HepG2 (cell line): ENCODE results near the gene RRM2. TPM values are rescaled to one million over a fixed set of nuclear protein-coding genes. Genes with fewer than 3 reads are reported as not detected.

Source experiments
- ATF1 ChIP-seq: IDR thresholded peaks from 2 replicates; pipeline ENCODE4 v1.6.1; 2016; ENCODE audit warnings: mild to moderate bottlenecking, control low read depth
- FLYWCH1 ChIP-seq: sonication (generic); formaldehyde crosslinking; IDR thresholded peaks from 2 replicates; pipeline ENCODE4 v1.8.1; 2023; ENCODE audit warnings: mild to moderate bottlenecking, missing genetic modification reagents
- IKZF1 ChIP-seq: fragments of 450-650 bp; IDR thresholded peaks from 2 replicates; pipeline ENCODE4 v1.7.1; 2016
- KMT2B ChIP-seq: IDR thresholded peaks from 2 replicates; pipeline ENCODE4 v1.6.1; 2016; ENCODE audit warnings: missing genetic modification reagents, missing compliant biosample characterization
- NAIF1 ChIP-seq: sonication (generic); formaldehyde crosslinking; IDR thresholded peaks from 2 replicates; pipeline ENCODE4 v1.5.0; 2020; ENCODE audit warnings: mild to moderate bottlenecking, missing genetic modification reagents, borderline replicate concordance
- RAD21 ChIP-seq: fragments of 450-650 bp; formaldehyde crosslinking; IDR thresholded peaks from 2 replicates; pipeline ENCODE4 v1.5.0; 2020; ENCODE audit warnings: mild to moderate bottlenecking
- SMAD9 ChIP-seq: sonication (generic); formaldehyde crosslinking; IDR thresholded peaks from 2 replicates; pipeline ENCODE4 v1.5.1; 2020; ENCODE audit warnings: mild to moderate bottlenecking, missing genetic modification reagents
- SRF ChIP-seq: IDR thresholded peaks from 2 replicates; pipeline ENCODE4 v1.6.1; 2011; ENCODE audit warnings: mild to moderate bottlenecking, low read depth, low read length, moderate library complexity
- TBX2 ChIP-seq: sonication (generic); formaldehyde crosslinking; IDR thresholded peaks from 2 replicates; pipeline ENCODE4 v1.5.0; 2020; ENCODE audit warnings: missing genetic modification reagents, mild to moderate bottlenecking, borderline replicate concordance
- ZMYM4 ChIP-seq: sonication (generic); formaldehyde crosslinking; IDR thresholded peaks from 2 replicates; pipeline ENCODE4 v1.8.1; 2023; ENCODE audit warnings: mild to moderate bottlenecking, missing genetic modification reagents
- ZNF253 ChIP-seq: sonication (generic); formaldehyde crosslinking; IDR thresholded peaks from 2 replicates; pipeline ENCODE4 v1.8.0; 2022; ENCODE audit warnings: mild to moderate bottlenecking, missing genetic modification reagents, borderline replicate concordance
- ZNF549 ChIP-seq: sonication (generic); formaldehyde crosslinking; IDR thresholded peaks from 2 replicates; pipeline ENCODE4 v1.5.0; 2020; ENCODE audit warnings: missing genetic modification reagents
- ZNF564 ChIP-seq: sonication (generic); formaldehyde crosslinking; IDR thresholded peaks from 2 replicates; pipeline ENCODE4 v1.8.1; 2023; ENCODE audit warnings: mild to moderate bottlenecking, missing genetic modification reagents
- ZNF598 ChIP-seq: sonication (generic); formaldehyde crosslinking; IDR thresholded peaks from 2 replicates; pipeline ENCODE4 v1.5.1; 2020; ENCODE audit warnings: mild to moderate bottlenecking, missing genetic modification reagents, borderline replicate concordance
- polyA plus RNA-seq, 8 experiments: library from polyadenylated mRNA; depleted of rRNA in 3 of 8; stranded (reverse) in 7 of 8; unstranded in 1 of 8; fragments of >200 nt; fragmentation: Illumina TruSeq in 4 of 8; extraction: Trizol in 4 of 8; gene quantifications; 2 replicates each; pipeline versions ENCODE4 v1.2.1 to v1.2.3, GENCODE V29; 2011 to 2016; ENCODE audit warnings: low read depth in 4 of 8, missing spikeins in 1 of 8, mixed read lengths in 1 of 8; ENCODE audit not compliant: insufficient read depth in 1 of 8
- total RNA-seq, 5 experiments: library from RNA; depleted of rRNA; stranded (reverse); fragments of >200 nt; fragmentation: Illumina TruSeq; extraction: Trizol; gene quantifications; 2 replicates each; pipeline ENCODE4 v1.2.3, GENCODE V29; 2016; ENCODE audit warnings: low read depth in 1 of 5
- TF ChIP-seq, protein P1 (sequence below): sonication (generic); formaldehyde crosslinking; IDR thresholded peaks from 2 replicates; pipeline ENCODE4 v1.4.0; 2020; ENCODE audit warnings: mild to moderate bottlenecking, missing genetic modification reagents
- TF ChIP-seq, protein P2 (sequence below): sonication (generic); formaldehyde crosslinking; IDR thresholded peaks from 2 replicates; pipeline ENCODE4 v1.5.0; 2020; ENCODE audit warnings: missing genetic modification reagents
- TF ChIP-seq, protein P3 (sequence below): sonication (generic); formaldehyde crosslinking; IDR thresholded peaks from 2 replicates; pipeline ENCODE4 v1.5.0; 2020; ENCODE audit warnings: mild to moderate bottlenecking, missing genetic modification reagents
- TF ChIP-seq, protein P4 (sequence below): sonication (generic); formaldehyde crosslinking; IDR thresholded peaks from 2 replicates; pipeline ENCODE4 v1.8.0; 2022; ENCODE audit warnings: missing genetic modification reagents, mild to moderate bottlenecking, borderline replicate concordance
- TF ChIP-seq, protein P5 (sequence below): sonication (generic); formaldehyde crosslinking; IDR thresholded peaks from 2 replicates; pipeline ENCODE4 v1.8.1; 2022; ENCODE audit warnings: mild to moderate bottlenecking, missing genetic modification reagents

RRM2 gene
- total and polyA plus RNA-seq, 2 of the 13 experiments (the other 11 are each of a cell fraction or from before 2014, with no cell fraction given) = 31.3 to 150 TPM

DNA sequence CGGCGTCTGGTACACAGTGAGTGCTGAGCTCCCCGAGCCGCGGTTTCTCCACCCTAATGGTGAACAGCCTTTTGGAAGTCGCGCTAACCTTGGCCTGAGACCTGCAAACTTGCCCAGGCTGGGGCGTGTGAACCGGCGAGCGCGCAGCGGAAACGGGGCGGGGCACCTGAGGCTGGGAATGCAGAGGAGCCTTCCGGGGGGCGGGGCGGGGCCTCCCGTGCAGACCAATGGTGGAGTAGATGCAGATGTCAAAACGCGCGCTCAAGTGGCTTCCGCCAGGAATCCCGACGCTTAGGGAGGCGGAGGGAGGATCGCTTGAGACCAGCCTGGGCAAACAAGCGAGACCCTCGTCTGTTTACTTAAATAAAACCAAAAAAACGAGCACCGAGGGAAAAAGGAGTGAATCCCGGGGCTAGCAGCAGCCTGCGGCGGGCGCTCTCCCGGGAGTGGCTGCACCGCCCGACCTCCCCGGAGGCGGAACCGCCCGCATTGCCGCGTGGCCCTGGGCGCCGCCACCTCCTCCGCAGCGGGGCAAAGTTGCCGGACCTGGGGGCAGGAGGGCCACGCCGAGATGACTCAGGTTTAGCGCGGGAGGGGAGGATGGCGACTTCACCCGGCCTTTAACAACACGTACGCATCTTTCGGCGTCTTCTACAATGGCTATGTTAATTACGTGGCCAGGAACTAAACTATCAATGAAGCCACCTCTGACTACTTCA is 2.2 kb upstream of the RRM2 start (continued):
- TF ChIP-seq, protein P1, sequence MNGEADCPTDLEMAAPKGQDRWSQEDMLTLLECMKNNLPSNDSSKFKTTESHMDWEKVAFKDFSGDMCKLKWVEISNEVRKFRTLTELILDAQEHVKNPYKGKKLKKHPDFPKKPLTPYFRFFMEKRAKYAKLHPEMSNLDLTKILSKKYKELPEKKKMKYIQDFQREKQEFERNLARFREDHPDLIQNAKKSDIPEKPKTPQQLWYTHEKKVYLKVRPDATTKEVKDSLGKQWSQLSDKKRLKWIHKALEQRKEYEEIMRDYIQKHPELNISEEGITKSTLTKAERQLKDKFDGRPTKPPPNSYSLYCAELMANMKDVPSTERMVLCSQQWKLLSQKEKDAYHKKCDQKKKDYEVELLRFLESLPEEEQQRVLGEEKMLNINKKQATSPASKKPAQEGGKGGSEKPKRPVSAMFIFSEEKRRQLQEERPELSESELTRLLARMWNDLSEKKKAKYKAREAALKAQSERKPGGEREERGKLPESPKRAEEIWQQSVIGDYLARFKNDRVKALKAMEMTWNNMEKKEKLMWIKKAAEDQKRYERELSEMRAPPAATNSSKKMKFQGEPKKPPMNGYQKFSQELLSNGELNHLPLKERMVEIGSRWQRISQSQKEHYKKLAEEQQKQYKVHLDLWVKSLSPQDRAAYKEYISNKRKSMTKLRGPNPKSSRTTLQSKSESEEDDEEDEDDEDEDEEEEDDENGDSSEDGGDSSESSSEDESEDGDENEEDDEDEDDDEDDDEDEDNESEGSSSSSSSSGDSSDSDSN (CRISPR knock-in tag) = peak; percentile 96
- TF ChIP-seq, protein P2, sequence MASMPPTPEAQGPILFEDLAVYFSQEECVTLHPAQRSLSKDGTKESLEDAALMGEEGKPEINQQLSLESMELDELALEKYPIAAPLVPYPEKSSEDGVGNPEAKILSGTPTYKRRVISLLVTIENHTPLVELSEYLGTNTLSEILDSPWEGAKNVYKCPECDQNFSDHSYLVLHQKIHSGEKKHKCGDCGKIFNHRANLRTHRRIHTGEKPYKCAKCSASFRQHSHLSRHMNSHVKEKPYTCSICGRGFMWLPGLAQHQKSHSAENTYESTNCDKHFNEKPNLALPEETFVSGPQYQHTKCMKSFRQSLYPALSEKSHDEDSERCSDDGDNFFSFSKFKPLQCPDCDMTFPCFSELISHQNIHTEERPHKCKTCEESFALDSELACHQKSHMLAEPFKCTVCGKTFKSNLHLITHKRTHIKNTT (CRISPR knock-in tag) = no peak
- TF ChIP-seq ZNF564 (CRISPR knock-in tag) = peak; percentile 88
- TF ChIP-seq, protein P3, sequence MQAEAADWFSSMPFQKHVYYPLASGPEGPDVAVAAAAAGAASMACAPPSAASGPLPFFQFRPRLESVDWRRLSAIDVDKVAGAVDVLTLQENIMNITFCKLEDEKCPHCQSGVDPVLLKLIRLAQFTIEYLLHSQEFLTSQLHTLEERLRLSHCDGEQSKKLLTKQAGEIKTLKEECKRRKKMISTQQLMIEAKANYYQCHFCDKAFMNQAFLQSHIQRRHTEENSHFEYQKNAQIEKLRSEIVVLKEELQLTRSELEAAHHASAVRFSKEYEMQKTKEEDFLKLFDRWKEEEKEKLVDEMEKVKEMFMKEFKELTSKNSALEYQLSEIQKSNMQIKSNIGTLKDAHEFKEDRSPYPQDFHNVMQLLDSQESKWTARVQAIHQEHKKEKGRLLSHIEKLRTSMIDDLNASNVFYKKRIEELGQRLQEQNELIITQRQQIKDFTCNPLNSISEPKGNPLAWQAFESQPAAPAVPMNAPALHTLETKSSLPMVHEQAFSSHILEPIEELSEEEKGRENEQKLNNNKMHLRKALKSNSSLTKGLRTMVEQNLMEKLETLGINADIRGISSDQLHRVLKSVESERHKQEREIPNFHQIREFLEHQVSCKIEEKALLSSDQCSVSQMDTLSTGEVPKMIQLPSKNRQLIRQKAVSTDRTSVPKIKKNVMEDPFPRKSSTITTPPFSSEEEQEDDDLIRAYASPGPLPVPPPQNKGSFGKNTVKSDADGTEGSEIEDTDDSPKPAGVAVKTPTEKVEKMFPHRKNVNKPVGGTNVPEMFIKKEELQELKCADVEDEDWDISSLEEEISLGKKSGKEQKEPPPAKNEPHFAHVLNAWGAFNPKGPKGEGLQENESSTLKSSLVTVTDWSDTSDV (CRISPR knock-in tag) = 0 out of 2 replicates have a peak, but pooled peaks have one; percentile 43
- TF ChIP-seq ZNF253 (CRISPR knock-in tag) = no peak
- TF ChIP-seq ATF1 (CRISPR knock-in tag) = no peak; the same call in 1 of the 2 replicates
- TF ChIP-seq SRF = no peak
- peak; percentile 68; the same call in 1 of the 2 replicates for TF ChIP-seq ZNF549 (CRISPR knock-in tag)
- TF ChIP-seq FLYWCH1 (CRISPR knock-in tag) = peak; percentile 53; the same call in 1 of the 2 replicates
- TF ChIP-seq IKZF1 = no peak
- peak; percentile 71 for TF ChIP-seq ZMYM4
- peak; percentile 92; the same call in 1 of the 2 replicates for TF ChIP-seq TBX2 (CRISPR knock-in tag)
- TF ChIP-seq, protein P4, sequence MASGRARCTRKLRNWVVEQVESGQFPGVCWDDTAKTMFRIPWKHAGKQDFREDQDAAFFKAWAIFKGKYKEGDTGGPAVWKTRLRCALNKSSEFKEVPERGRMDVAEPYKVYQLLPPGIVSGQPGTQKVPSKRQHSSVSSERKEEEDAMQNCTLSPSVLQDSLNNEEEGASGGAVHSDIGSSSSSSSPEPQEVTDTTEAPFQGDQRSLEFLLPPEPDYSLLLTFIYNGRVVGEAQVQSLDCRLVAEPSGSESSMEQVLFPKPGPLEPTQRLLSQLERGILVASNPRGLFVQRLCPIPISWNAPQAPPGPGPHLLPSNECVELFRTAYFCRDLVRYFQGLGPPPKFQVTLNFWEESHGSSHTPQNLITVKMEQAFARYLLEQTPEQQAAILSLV = peak; percentile 83; the same call in 1 of the 2 replicates
- peak; percentile 62 for TF ChIP-seq RAD21
- TF ChIP-seq SMAD9 (CRISPR knock-in tag) = no peak
- peak; percentile 95; the same call in 1 of the 2 replicates for TF ChIP-seq NAIF1
- TF ChIP-seq ZNF598 = peak; percentile 58; the same call in 1 of the 2 replicates
- TF ChIP-seq, protein P5, sequence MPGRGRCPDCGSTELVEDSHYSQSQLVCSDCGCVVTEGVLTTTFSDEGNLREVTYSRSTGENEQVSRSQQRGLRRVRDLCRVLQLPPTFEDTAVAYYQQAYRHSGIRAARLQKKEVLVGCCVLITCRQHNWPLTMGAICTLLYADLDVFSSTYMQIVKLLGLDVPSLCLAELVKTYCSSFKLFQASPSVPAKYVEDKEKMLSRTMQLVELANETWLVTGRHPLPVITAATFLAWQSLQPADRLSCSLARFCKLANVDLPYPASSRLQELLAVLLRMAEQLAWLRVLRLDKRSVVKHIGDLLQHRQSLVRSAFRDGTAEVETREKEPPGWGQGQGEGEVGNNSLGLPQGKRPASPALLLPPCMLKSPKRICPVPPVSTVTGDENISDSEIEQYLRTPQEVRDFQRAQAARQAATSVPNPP = peak; percentile 73; the same call in 1 of the 2 replicates
- TF ChIP-seq KMT2B (CRISPR knock-in tag) = peak; percentile 74
